ENCODE results near the gene TET3. TPM values are rescaled to one million over a fixed set of nuclear protein-coding genes. Genes with fewer than 3 reads are reported as not detected.

The TET3 gene
- polyA plus RNA-seq, 4 donors: 19.3 to 26.9 (median 22.0) TPM

DNA sequence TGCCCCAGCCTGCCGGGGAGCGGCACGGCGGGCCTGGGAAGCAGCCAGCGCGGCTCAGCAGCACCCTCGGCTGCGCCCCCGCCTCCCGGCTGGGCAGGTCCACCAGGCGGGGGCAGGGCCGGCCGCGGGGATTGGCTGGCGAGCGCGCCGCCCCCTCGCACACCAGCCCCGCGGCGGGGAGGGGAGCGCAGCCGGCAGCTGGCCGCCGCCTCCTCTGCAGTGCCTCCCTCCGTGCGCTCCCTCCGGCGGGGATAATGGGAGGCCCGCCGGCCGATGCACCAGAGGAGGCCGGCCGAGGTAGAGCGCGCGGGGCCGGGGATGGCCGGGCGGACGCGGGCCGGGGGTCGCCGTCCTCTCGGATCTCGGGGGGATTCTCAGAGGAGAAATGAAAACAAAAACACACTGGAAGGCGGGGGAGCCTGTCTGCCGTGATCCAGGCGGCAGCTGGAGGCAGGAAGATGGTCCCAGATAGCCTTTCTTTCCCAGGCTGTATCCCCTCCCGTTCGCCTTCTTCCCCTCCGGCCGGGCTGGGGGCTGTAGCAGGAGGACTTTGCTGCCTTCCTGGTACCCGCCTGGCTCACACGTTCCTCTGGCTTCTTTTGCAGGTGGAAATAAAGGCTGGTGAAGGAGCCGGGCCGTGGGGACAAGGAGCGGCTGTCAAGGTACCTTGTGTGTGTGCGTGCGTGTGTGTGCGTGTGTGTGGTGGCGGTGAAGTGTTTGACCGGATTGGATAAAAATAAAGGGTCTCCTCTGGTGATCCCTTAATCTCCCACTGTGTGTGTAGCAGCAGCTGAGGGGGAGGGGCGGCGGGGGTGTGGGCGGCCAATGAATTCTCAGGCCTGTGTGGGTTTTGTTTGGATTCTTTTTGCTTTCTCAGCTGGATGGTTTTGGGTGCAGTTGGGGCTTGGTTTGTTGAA lies 18.1 kb downstream of the TET3 start:
- no peak for DNase-seq (ENCODE audit: low read depth in 4 of 4, low spot score in 2 of 4)

DNA sequence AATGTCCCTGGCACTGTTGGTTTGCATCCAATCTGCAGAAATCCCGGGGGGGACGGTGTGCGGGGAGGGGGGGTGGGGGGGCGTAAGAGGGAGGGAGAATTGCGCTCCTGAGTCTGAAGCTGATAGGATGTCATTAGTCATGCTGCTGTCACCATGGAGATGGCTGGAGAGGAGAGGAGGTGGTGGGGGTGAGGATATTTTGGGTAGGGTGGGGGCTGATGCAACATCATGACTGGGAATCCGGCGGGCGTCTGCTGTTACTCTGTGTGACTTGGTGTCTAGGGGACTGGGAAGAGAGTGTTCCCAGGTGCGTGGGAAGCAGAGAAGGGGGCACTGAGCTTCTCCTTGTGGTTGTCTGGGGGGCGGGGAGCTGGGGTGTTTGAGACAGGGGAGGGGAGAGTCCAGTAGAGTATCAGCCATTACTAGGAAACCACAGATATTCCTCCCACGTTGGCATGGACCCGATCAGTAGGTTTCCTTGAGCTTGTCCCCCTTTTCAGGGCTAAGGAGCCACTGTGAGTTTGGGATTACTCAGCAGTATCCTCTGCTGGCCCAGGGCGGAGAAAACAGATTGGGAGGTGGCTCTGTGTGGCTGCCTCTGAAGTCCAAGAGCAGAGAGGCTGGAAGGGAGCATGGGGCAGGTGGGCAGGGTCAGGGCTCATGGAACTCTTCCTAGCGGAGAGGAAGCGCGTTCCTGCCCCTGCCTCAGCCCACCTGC lies 18.9 kb downstream of the TET3 start:
- no peak for DNase-seq (ENCODE audit: low read depth in 4 of 4, low spot score in 2 of 4)

DNA sequence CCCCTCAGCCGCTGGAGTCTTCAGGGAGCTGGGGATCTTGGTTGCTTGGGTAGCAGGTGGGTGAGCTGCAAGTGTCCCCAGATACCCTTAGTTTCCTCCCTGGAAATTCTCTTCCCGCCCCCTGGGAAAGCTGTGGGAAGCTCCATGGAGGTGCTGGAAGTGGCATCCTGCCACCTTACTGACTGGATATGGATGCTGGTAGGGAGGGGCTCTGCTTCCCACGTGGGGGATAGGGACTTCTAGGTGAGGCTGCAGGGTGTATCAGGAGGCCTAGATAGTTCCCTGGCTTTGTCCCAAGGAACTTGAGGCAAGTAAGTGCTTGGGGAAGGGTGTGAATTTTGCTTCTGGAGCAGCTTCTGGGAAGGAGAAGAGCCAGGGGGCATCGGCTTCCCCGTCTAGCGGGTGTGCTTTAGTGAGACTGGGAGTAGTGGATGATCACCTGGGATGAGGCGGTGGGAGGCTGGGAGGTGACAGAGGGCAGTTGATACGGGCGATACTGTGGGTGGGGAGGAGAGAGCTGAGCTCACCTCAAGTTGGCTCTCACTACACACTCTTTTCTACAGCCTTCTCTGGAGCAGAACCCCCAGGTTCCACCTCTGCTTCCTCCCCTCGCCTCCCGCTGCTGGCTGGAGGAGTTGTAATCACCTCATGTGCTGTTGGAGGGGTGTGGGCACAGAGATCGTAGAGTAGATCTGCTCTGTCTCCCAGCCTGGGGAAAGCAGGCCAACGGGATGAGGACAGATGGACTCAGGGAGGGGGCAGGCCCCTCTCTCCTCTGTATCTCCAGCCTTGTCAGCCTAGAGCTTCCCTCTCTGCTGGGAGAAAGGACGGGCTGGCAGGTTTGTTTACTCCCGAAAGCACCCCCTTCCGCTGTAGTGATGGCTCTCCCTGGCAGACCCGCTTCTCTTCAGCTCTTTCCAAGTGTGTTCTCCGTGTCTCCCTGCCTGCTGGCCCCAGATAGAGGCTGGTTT lies 19.8 kb downstream of the TET3 start:
- DNase-seq (ENCODE audit: low read depth in 4 of 4, low spot score in 2 of 4): no peak

DNA sequence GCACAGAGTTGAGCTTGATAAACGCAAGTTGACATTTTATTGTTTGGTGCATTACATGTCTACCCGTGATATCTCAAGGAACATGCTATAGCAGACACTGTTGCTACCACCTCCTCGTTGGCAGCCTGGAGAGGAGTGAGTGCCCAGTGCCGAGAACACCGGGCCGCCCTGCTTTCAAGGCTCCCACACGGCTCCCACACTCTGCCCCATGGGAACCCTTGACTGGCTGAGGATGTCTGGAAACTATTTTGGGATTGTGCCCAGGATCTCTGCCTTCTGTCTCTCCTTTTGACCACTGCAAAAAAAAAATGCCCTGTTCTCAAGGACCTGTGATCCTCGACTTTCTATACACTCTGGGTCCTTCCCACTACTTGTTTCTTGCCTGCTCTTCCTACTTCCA lies 21.1 kb downstream of the TET3 start:
- no peak for DNase-seq (ENCODE audit: low read depth in 4 of 4, low spot score in 2 of 4)

DNA sequence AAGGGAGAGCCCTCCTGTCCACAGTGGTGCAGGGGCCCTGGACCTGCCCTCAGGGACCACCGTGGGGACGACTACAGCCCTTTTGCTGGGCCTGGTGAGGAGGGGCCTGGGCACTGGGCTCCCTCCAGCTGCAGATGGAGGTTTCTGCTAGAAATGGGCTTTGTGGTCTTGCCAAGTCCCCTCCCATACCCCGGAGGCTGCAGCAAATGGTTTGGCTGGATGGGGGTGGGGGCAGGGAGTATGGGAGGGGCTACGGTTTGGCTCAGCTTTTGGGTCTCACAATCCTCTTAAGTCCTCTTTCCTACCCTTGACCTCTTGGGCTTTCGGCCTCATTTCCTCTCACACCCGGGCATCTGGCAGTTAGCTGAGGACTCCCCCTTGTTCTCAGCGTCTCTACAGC lies 21.7 kb downstream of the TET3 start:
- DNase-seq (ENCODE audit: low read depth in 4 of 4, low spot score in 2 of 4): no peak

DNA sequence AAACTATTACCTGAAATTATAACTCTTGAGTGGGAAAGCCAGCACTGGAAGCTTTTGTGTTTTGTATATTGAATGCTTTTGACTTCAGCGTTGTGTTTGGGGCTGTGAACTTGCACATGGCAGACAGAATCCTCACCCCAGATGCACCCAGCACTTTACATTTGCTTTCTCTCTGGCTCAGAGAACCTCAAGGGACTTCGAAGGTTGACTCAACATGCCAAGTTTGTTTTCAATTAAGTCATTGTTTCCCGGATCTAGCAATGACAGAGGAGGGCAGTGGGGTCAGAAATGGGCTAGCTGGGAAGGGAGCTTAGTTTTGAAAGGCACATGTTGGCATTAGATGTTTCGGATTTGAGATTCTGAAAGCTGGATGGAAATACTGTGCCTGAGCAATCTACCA lies 22.4 kb downstream of the TET3 start:
- no peak for DNase-seq (ENCODE audit: low read depth in 4 of 4, low spot score in 2 of 4)

DNA sequence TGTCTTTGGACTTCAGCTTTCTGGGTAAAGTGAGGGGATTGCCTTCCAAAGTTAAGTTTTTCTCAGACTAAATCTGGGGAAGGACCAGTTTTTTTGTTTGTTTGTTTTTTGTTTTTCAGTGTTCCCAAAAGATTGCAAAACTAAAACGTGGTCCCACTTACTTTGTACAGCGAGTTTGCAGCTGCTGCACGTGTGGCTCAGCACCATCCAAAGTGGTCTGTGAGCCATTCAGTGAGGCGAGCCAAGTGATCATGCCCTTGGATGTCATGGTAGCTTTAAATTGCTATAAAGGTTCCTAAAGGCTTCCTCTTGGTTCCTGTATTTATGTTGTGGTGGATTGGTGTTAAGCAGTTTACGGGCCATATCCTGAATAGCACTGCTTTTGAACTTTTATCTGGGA lies 23.0 kb downstream of the TET3 start:
- no peak for DNase-seq (ENCODE audit: low read depth in 4 of 4, low spot score in 2 of 4)

DNA sequence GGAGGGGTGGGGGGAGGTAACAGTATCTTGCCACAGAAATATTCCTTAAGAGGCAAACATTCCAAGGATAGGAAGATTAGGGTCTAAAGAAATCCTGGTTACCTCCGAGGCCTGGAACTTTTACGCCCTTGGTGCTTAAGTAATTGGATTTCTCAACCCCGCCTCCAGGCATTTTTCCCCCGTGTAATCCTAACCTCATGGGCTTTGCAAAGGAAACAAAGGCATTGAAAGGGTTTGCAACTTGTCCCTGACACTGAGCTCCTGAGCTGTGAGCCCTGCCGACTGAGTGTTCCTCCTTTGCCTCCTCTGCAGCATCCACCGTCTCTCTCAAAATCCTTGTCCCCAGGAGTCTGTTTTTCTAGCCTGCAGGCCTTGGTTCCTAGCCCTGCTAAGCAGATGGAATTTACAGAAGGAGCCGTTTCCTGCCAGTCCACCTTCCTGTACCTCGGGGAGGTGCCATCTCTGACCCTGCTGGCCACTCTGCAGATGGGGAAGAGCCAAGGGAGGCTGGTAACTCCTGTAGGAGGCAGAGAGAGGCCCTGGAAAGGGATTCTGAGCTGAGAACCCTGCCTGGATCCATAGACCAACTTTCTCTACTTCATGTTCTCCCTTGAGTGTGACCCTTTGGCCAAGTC lies 24.2 kb downstream of the TET3 start:
- no peak for DNase-seq (ENCODE audit: low read depth in 4 of 4, low spot score in 2 of 4)

DNA sequence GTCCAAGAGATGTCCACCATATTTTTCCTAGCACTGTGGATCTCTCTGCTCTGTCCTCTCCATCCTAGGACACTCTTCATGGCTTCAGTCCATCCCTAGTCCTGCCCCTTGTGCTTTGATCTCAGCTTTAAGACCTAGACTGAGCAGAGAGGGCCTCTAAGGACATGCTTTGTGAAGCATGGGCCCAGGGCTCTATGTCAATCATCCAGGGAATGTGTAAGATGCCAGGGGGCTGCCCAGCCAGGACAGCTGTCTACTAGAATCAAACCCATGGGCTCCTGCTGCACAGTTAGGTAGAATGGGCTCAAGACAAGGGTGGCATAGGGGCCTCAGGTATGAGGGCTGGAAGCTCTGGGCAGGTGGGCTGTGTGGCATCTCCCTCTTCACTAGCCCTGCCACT lies 24.9 kb downstream of the TET3 start:
- no peak for DNase-seq (ENCODE audit: low read depth in 4 of 4, low spot score in 2 of 4)

DNA sequence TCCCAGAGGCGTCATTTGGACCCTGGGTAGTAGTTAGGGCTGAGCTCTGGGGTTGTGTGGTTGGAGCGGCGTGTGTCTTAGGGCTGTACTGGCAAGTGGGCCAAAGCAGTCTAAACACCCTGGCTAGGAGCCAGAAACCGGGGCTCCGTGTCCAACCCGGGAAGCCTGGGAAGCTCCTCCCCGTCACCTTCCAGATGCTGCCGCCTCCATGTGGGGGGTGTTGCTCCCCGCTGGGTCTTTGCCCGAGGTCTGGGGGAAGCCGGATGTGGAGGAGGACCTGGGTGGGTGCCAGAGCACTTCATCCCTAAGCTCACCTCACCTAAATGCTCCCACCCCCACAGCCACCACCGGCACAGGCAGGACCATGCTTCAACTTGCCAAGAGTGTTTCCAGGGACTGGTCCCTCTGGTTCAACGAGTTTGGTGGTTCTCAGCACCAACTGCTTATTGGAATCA lies 25.4 kb downstream of the TET3 start:
- DNase-seq (ENCODE audit: low read depth in 4 of 4, low spot score in 2 of 4): no peak

DNA sequence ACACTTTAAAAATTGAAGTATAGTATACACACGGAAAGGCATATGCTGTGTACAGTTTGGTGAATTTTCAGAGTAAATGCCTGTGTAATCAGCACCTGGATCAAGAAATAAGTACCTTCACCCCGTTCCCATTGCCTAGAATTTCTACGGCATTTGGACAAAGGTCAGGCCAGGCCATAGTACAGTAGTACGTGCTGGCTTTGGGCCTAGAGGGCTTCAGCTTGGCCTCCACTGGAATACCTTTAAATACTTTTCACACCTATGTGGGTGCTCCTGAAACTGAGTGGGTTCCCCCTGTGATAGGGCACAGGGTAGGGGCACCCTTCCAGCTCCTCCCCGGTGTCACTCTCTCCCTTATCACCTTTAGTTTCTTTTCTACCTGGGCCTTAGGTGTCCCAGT lies 26.5 kb downstream of the TET3 start:
- no peak for DNase-seq (ENCODE audit: low read depth in 4 of 4, low spot score in 2 of 4)

DNA sequence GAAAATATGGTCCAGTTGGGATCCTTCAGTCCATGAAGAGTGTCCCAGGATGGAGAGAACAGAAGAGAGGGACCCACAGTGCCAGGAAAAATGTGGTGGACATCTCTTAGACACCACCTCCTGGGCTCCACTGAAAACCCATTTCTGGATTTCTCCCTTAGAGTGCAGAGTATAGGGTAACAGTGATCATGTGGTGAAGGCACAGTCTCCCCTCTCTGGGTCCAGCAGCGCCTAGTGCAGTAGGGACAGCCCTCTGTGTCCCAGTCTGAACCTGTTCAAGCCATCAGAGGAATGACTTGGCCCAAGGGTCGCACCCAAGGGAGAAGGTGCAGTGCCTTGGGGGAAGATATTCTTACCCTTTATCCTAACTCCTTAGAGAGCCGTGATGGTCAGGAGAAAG lies 30.1 kb downstream of the TET3 start:
- no peak for DNase-seq (ENCODE audit: low read depth in 4 of 4, low spot score in 2 of 4)

DNA sequence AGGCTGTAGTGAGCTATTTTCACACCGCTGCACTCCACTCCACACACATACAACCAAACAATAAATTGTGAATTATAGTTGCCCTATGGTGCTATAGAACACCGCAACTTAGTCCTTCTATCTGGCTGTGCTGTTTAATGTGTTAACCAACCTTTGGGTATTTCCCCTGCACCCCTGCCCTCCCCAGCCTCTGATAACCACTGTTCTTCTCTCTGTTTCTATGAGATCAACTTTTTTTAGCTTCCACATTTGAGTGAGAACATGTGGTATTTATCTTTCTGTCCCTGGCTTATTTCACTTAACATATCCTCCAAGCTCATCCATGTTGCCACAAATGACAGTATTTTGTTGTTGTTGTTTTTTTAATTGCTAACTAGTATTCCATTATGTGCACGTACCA lies 32.5 kb downstream of the TET3 start:
- DNase-seq (ENCODE audit: low read depth in 4 of 4, low spot score in 2 of 4): no peak

DNA sequence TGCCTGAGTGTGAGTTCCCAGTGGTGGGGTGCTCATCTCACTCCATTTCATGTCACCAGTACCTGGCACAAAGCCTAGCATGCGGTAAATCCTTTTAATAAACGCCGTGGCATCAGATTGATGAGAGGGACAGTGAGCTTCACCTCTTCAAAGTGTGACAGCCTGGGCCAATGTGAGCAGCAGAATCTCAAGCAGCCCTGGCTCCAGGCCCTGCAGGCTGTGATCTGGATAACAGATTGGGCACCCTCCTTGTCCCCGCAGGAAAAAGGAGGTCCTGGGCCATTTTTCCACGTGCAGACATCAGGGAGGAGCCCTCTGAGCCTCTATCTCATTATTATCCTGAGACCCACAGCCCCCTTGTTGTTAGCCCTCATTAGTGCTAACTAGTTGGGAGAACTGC lies 34.8 kb downstream of the TET3 start:
- DNase-seq (ENCODE audit: low read depth in 4 of 4, low spot score in 2 of 4): no peak

DNA sequence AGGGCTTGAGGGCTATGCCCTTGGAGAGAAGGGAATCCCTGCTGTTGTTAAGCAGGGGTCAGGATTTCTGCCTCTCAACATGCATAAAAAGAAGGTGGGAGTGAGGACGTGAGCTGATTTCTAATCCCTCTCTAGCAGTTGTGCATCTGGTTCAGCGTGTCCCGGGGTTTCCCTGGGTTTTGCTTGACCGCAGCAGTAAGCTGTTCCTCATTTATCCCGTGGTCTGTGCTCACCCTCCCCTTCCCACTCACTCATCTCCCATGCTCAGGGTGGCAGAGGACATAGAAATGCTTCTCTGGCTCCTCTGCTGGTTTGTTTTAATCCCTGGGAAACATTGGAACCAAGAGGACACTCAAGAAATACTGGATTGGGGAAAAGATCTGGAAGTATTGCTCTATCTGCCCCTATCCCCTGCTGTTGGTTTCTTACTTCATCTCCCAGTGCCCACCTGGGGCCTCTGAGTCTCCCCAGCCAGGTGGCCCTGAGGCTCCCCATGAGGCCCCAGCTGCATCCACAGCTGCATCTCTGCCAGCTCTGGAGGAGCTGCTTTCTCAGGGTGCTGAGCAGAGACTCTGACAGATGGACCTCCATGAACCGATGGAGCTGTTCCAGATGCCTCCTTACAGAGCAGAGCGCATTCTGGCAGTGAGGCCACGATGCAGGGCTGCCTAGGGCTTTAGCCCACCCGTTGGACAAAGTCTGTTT lies 36.1 kb downstream of the TET3 start:
- DNase-seq (ENCODE audit: low read depth in 4 of 4, low spot score in 2 of 4): no peak

DNA sequence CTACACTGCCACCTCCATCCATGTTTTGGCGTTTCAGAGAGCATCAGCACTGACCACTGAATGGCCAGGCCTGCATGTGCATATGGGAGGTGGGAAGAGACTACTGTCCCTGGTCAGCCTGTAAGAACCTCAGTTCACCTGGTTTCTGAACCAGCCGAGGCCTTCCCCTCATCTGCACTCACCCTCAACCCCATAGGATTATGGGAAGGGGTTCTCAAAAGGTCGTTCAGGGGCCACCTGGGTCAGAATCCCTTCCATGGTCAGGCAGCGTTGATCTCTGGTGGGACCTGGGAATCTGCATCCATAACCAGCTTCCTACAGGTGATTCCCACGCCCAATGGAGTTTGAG lies 36.7 kb downstream of the TET3 start:
- DNase-seq (ENCODE audit: low read depth in 4 of 4, low spot score in 2 of 4): no peak

DNA sequence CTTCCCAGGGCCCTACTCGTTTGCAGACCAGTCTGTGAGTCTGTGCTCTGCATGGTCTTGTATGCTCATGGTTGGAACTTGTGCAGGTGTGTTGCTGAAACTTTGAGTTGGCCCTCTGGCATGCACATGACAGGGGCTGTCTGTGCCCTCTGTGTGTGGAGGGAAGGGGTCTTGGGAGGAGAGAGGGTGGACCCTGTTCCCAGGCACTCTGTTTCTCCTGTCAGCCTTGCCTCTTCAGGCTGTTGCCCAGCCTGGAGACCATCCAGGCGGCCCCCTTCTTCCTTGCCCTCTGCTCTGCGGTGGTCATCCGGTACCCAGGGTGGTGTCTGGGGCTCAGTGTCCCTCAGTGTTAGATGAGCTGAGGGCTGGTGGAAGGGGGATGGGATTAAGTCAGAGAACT lies 39.5 kb downstream of the TET3 start:
- no peak for DNase-seq (ENCODE audit: low read depth in 4 of 4, low spot score in 2 of 4)

DNA sequence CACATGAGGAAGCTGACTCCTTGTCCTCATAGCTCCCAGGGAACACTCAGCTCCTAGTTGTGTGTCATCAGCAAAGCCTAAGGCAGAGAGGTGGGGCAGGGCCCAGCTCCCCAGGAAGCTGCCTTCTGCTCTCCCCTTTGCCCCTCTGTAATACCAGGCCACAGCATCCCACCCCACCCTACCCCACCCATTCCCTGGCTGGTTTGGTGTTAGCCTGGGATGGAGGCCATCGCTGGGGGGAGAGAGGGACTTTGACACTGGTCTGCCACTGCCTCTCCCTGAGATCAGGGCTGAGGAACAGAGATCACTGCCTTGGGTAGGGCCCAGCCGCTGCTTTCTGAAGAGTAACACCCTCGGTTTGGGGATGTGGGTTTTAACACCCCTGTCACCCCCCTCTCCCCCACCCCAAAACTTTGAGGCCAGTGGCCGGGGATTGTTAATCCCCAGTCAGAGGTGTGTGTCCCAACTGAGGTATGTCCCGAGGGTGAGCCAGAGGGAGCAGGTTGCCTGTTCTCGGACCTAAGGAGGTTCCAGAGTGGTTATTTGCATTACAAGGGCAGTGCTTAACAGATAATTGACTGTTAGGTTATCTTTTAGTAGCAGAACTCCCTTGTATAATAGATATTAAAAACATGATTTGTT lies 41.4 kb downstream of the TET3 start:
- no peak for DNase-seq (ENCODE audit: low read depth in 4 of 4, low spot score in 2 of 4)

DNA sequence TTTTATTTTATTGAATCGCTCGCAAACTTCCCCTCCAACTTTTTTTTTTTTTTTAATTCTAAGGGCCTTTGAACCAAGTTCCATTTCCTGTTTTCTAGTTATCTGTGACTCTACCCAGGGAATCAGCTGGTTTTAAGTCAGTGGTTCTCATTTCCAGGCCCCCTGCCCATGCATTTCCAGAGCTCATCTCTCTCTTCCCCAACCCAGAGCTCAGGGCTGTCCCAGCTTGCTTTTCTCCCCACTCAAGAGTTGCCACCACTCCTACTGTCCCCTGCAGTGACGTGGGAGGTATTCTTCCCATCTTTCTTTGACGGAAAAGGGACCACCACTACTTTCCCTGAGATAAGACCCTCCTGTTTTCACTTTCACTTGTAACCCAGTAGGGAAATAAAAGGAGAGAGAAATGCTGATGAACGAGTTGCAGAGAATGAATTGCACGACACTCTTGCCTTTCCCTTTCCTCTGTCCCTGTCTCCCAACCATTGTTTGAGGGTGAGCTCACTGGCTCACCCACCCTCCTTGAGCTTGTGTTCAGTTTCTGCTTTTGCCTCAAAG lies 42.1 kb downstream of the TET3 start:
- DNase-seq (ENCODE audit: low read depth in 4 of 4, low spot score in 2 of 4): no peak
